Cardiac ventricle fibroblast (primary cell): ENCODE results near the gene CRYAB. TPM values are rescaled to one million over a fixed set of nuclear protein-coding genes. Genes with fewer than 3 reads are reported as not detected.

Experiments
- total RNA-seq: library from RNA; depleted of rRNA; stranded (reverse); fragments of >200 nt; gene quantifications from 2 replicates; pipeline ENCODE4 v1.2.3, GENCODE V29; 2015

Gene CRYAB
- 53.4 and 56.3 TPM in 2 replicates for total RNA-seq

GRCh38 chr11:111911563-111912401, at the start of gene CRYAB:
TSS of gene CRYAB (minus strand) at chr11:111911770. CDS start at chr11:111911724, 46 bp downstream.

GRCh38 chr11:111918390-111919256, 7.1 kb upstream of the CRYAB start, which contains the start of gene C11orf52:
TSS of gene C11orf52 (plus strand) at chr11:111918913. CDS start at chr11:111918973, 60 bp downstream.

GRCh38 chr11:111912535-111912934, 965 bp upstream of the CRYAB start, which contains the start of gene HSPB2:
TSS of gene HSPB2 (plus strand) at chr11:111912734. CDS start at chr11:111912830, 96 bp downstream.

GRCh38 chr11:111878849-111879636, 32.5 kb downstream of the CRYAB start, which contains the start of the genes CFAP68 and FDXACB1:
TSS of gene CFAP68 (plus strand) at chr11:111879541. CDS start at chr11:111879561, 20 bp downstream.
TSS of gene FDXACB1 (minus strand) at chr11:111879165. CDS start at chr11:111879132, 33 bp downstream.

GRCh38 chr11:111870886-111871692, 40.5 kb downstream of the CRYAB start, which contains the start of gene ALG9:
TSS of gene ALG9 (minus strand) at chr11:111871581. CDS start at chr11:111871482, 99 bp downstream.

Other genes starting within 250 kb of the CRYAB start
- 6.2 and 12.4 TPM in 2 replicates for gene PPP2R1B, start 145.4 kb downstream of the CRYAB start, total RNA-seq
- 13.5 and 18.2 TPM in 2 replicates for gene ALG9, start 40.2 kb downstream of the CRYAB start, total RNA-seq
- 1.5 and 2.5 TPM in 2 replicates for gene FDXACB1, start 32.6 kb downstream of the CRYAB start, total RNA-seq
- gene CFAP68, start 32.2 kb downstream of the CRYAB start, total RNA-seq, result 19.3 and 24.9 TPM in 2 replicates
- gene HSPB2, start 964 bp upstream of the CRYAB start, total RNA-seq, result 0.94 and 2.0 TPM in 2 replicates
- 1.4 and 2.2 TPM in 2 replicates for gene C11orf52, start 7.1 kb upstream of the CRYAB start, total RNA-seq
- 15.8 and 16.3 TPM in 2 replicates for gene DIXDC1, start 25.6 kb upstream of the CRYAB start, total RNA-seq
- gene DLAT, start 113.6 kb upstream of the CRYAB start, total RNA-seq, result 14.0 and 15.3 TPM in 2 replicates
- 0.87 and 1.8 TPM in 2 replicates for gene PIH1D2, start 162.2 kb upstream of the CRYAB start, total RNA-seq
- gene NKAPD1, start 162.5 kb upstream of the CRYAB start, total RNA-seq, result 13.3 and 18.9 TPM in 2 replicates
- gene TIMM8B, start 175.0 kb upstream of the CRYAB start, total RNA-seq, result 35.3 and 36.7 TPM in 2 replicates
- 88.9 and 89.9 TPM in 2 replicates for gene SDHD, start 175.1 kb upstream of the CRYAB start, total RNA-seq